ENCODE results near the gene PEX14. TPM values are rescaled to one million over a fixed set of nuclear protein-coding genes. Genes with fewer than 3 reads are reported as not detected.
A peak's percentile ranks its signal among the peaks of the same experiment; 100 is the strongest.
"Not testable (repeated sequence)": the region's sequence is repeated elsewhere in the genome, so short reads cannot be mapped to it uniquely, and the experiment has no call there.

The PEX14 gene
- 10 to 100 TPM in 1 of 4 donors, 1 to 10 TPM in 3; 2.0 to 21.9 (median 5.3) TPM for total RNA-seq

GRCh38 chr1:10474613-10475507, at the start of gene PEX14:
PEX14 (plus strand) TSS chr1:10474950; CDS start chr1:10474967, 17 bp downstream.
- Histone ChIP-seq H3K4me1 (no peaks in the 10 kb centered on the region), H3K9me3 (no peaks in the 10 kb centered on the region), H3K36me3 (no peaks in the 10 kb centered on the region), H3K27me3 (no peaks in the 10 kb centered on the region), H3K4me3 (peak within 1 kb of the TSS; percentile 65 to 92), H3K27ac (peak within 1 kb of the TSS; percentile 70 to 85)
- DNase-seq = peak; percentile 74 to 80
- TF ChIP-seq CTCF (IDR thresholded peaks at IDR 0.05) = peak in 1 of 4 experiments; percentile 8
- peak in 1 of 2 donors; percentile 32 for TF ChIP-seq POLR2A (IDR thresholded peaks at IDR 0.05)
- intact Hi-C loops (cut with DNase I; ENCODE audit: low total_unique reads) = no loop called here

GRCh38 chr1:10425826-10426534, 48.8 kb upstream of the PEX14 start:
- intact Hi-C loops (cut with DNase I; ENCODE audit: low total_unique reads) = loop anchor here (5.0 kb wide), 1 partner anchor 49 kb away; no protein-coding TSS in a partner anchor
- H3K27me3 ChIP-seq, H3K27ac ChIP-seq, H3K4me3 ChIP-seq, H3K4me1 ChIP-seq, H3K36me3 ChIP-seq, H3K9me3 ChIP-seq, DNase-seq: not testable (repeated sequence)

GRCh38 chr1:10426535-10426848, 48.3 kb upstream of the PEX14 start:
- not testable (repeated sequence) for H3K4me3 ChIP-seq, H3K27ac ChIP-seq, H3K27me3 ChIP-seq, DNase-seq, H3K36me3 ChIP-seq, H3K4me1 ChIP-seq, H3K9me3 ChIP-seq
- intact Hi-C loops (cut with DNase I; ENCODE audit: low total_unique reads) = loop anchor here (5.0 kb wide), 1 partner anchor 49 kb away; no protein-coding TSS in a partner anchor

- no peak for TF ChIP-seq POLR2A (IDR thresholded peaks at IDR 0.05)
- no peak for TF ChIP-seq CTCF (IDR thresholded peaks at IDR 0.05)
- intact Hi-C loops (cut with DNase I; ENCODE audit: low total_unique reads) = loop anchor here (5.0 kb wide), 1 partner anchor 52 kb away; no protein-coding TSS in a partner anchor
- no peaks in the 10 kb centered on the region for H3K4me1 ChIP-seq
- DNase-seq = no peak
- H3K9me3 ChIP-seq = no peaks in the 10 kb centered on the region
- no peaks in the 10 kb centered on the region for H3K36me3 ChIP-seq
- H3K27ac ChIP-seq = no peak overlapping the region
- H3K27me3 ChIP-seq = no peaks in the 10 kb centered on the region
- H3K4me3 ChIP-seq = no peak overlapping the region
These were observed 45.8 kb upstream of the PEX14 start for GRCh38 chr1:10428984-10429383.

- Histone ChIP-seq H3K27ac (peak overlapping the region; percentile 5 to 78), H3K27me3 (no peaks in the 10 kb centered on the region), H3K4me3 (peak overlapping the region in 1 of 2 donors; percentile 65), H3K36me3 (no peaks in the 10 kb centered on the region), H3K4me1 (no peaks in the 10 kb centered on the region), H3K9me3 (no peaks in the 10 kb centered on the region)
- intact Hi-C loops (cut with DNase I; ENCODE audit: low total_unique reads) = loop anchor here (5.0 to 10.0 kb wide), 2 partner anchors 53 to 65 kb away; no protein-coding TSS in a partner anchor
- no peak for DNase-seq
- TF ChIP-seq POLR2A (IDR thresholded peaks at IDR 0.05) (no peak), CTCF (IDR thresholded peaks at IDR 0.05) (no peak)
These were observed 44.9 kb upstream of the PEX14 start for GRCh38 chr1:10429868-10430215.

All from uterus (tissue), 4 donors.